ENCODE data around the gene PLD1.

The PLD1 gene

GRCh38 chr3:171790574-171790897 is 19.7 kb downstream of the PLD1 start:
- no peak for DNase-seq

- no peak for DNase-seq
Observed at GRCh38 chr3:171789759-171790505, 20.4 kb downstream of the PLD1 start.

- no peak for DNase-seq
Observed at GRCh38 chr3:171788546-171789351, 21.5 kb downstream of the PLD1 start.

GRCh38 chr3:171786997-171787396 is 23.3 kb downstream of the PLD1 start:
- DNase-seq, result no peak

- no peak for DNase-seq
Observed at GRCh38 chr3:171784937-171785336, 25.3 kb downstream of the PLD1 start.

- no peak for DNase-seq
Observed at GRCh38 chr3:171784387-171784786, 25.9 kb downstream of the PLD1 start.

GRCh38 chr3:171783626-171784025 is 26.7 kb downstream of the PLD1 start:
- no peak for DNase-seq

- no peak for DNase-seq
Observed at GRCh38 chr3:171783086-171783485, 27.2 kb downstream of the PLD1 start.

GRCh38 chr3:171782617-171783016 is 27.7 kb downstream of the PLD1 start:
- no peak for DNase-seq

- no peak for DNase-seq
Observed at GRCh38 chr3:171781711-171782127, 28.6 kb downstream of the PLD1 start.

GRCh38 chr3:171778493-171778892 is 31.8 kb downstream of the PLD1 start:
- no peak for DNase-seq

- DNase-seq, result no peak
Observed at GRCh38 chr3:171777596-171777995, 32.7 kb downstream of the PLD1 start.

GRCh38 chr3:171776839-171777583 is 33.3 kb downstream of the PLD1 start:
- DNase-seq, result no peak

GRCh38 chr3:171776411-171776810 is 33.9 kb downstream of the PLD1 start:
- DNase-seq, result peak; percentile 65

- no peak for DNase-seq
Observed at GRCh38 chr3:171775943-171776342, 34.3 kb downstream of the PLD1 start.

GRCh38 chr3:171774521-171774920 is 35.8 kb downstream of the PLD1 start:
- no peak for DNase-seq

GRCh38 chr3:171772427-171773056 is 37.7 kb downstream of the PLD1 start:
- DNase-seq, result peak; percentile 34

- DNase-seq, result no peak
Observed at GRCh38 chr3:171770689-171771620, 39.3 kb downstream of the PLD1 start.

- no peak for DNase-seq
Observed at GRCh38 chr3:171769461-171769860, 40.8 kb downstream of the PLD1 start.

- no peak for DNase-seq
Observed at GRCh38 chr3:171768986-171769385, 41.3 kb downstream of the PLD1 start.

- no peak for DNase-seq
Observed at GRCh38 chr3:171768281-171768900, 41.9 kb downstream of the PLD1 start.

GRCh38 chr3:171765511-171765887 is 44.8 kb downstream of the PLD1 start:
- DNase-seq, result no peak
